SK-N-SH (cell line): ENCODE data around the gene PSMD6. TPM values are rescaled to one million over a fixed set of nuclear protein-coding genes. Genes with fewer than 3 reads are reported as not detected.

Experiments used
- CTCF ChIA-PET: fragments of 300-600, 350-600 bp; formaldehyde crosslinking; extraction: SDS; loops from one replicate; lab custom pipeline; 2021; lab: Yijun Ruan, JAX
- POLR2A ChIA-PET: fragments of 350-600 bp; sonication (Branson Sonifier 250); formaldehyde crosslinking; extraction: SDS; loops from one replicate; lab custom pipeline; 2020; ENCODE audit warnings: antibody characterized with exemption, inconsistent platforms; lab: Yijun Ruan, JAX
- DNase-seq: peaks from one replicate; pipeline ENCODE4 v3.0.0; 2012
- H2AFZ ChIP-seq: fragments of 200-600 bp; sonication (generic); 2 replicates; pipeline ENCODE4 v1.8.1; 2016; ENCODE audit warnings: antibody characterized with exemption, mild to moderate bottlenecking, low read depth
- H3F3A ChIP-seq: fragments of 200-600 bp; sonication (generic); replicated peaks from 2 replicates; pipeline ENCODE3; 2016; ENCODE audit warnings: antibody characterized with exemption, mild to moderate bottlenecking; ENCODE audit not compliant: insufficient read depth
- H3K27ac ChIP-seq, 2 experiments: fragments of 200-500 bp in 1 of 2; fragments of 200-600 bp in 1 of 2; sonication (Bioruptor generic) in 1 of 2; sonication (generic), shearing (Covaris generic) in 1 of 2; 2 replicates each; pipeline versions ENCODE4 v1.5.1 to v1.6.1; 2014 to 2016; ENCODE audit warnings: low read depth in 2 of 2, inconsistent platforms in 1 of 2, low read length in 1 of 2, mild to moderate bottlenecking in 1 of 2, mixed read lengths in 1 of 2
- H3K27me3 ChIP-seq: fragments of 200-600 bp; sonication (generic), shearing (Covaris generic); 2 replicates; pipeline ENCODE4 v1.6.1; 2016; ENCODE audit warnings: mixed run types; ENCODE audit not compliant: insufficient read depth
- H3K36me3 ChIP-seq, 2 experiments: fragments of 200-500 bp in 1 of 2; fragments of 200-600 bp in 1 of 2; sonication (Bioruptor generic) in 1 of 2; sonication (generic) in 1 of 2; replicated peaks in 1 of 2; 2 replicates each; pipeline versions ENCODE3 to v1.5.1; 2014 to 2016; ENCODE audit warnings: low read length in 1 of 2, mild to moderate bottlenecking in 1 of 2; ENCODE audit not compliant: insufficient read depth in 2 of 2, control insufficient read depth in 1 of 2
- H3K4me1 ChIP-seq, 2 experiments: fragments of 200-500 bp in 1 of 2; fragments of 200-600 bp in 1 of 2; sonication (Bioruptor generic) in 1 of 2; sonication (generic), shearing (Covaris generic) in 1 of 2; 2 replicates each; pipeline versions ENCODE4 v1.5.1 to v1.6.1; 2014 to 2016; ENCODE audit warnings: low read depth in 1 of 2, low read length in 1 of 2, mixed run types in 1 of 2; ENCODE audit not compliant: insufficient read depth in 2 of 2, control insufficient read depth in 1 of 2
- H3K4me2 ChIP-seq: fragments of 200-600 bp; sonication (generic), shearing (Covaris generic); 2 replicates; pipeline ENCODE4 v1.6.1; 2017; ENCODE audit warnings: mixed run types
- H3K4me3 ChIP-seq, 2 experiments: fragments of 200-500 bp in 1 of 2; fragments of 200-600 bp in 1 of 2; sonication (Bioruptor generic) in 1 of 2; sonication (generic), shearing (Covaris generic) in 1 of 2; 2 replicates each; pipeline versions ENCODE4 v1.5.1 to v1.8.1; 2014 to 2016; ENCODE audit warnings: low read depth in 2 of 2, inconsistent platforms in 1 of 2, low read length in 1 of 2, mild to moderate bottlenecking in 1 of 2, mixed read lengths in 1 of 2, moderate library complexity in 1 of 2
- H3K79me2 ChIP-seq: fragments of 200-600 bp; sonication (generic); 2 replicates; pipeline ENCODE4 v1.8.1; 2017; ENCODE audit warnings: mild to moderate bottlenecking; ENCODE audit not compliant: insufficient read depth
- H3K9ac ChIP-seq: fragments of 200-600 bp; sonication (generic); 2 replicates; pipeline ENCODE4 v1.6.1; 2017; ENCODE audit warnings: mixed run types
- H3K9me2 ChIP-seq: fragments of 200-600 bp; sonication (generic); 2 replicates; pipeline ENCODE4 v1.6.1; 2017; ENCODE audit warnings: mixed run types
- H3K9me3 ChIP-seq: fragments of 200-600 bp; sonication (generic); 2 replicates; pipeline ENCODE4 v1.6.1; 2017; ENCODE audit warnings: mixed run types, mild to moderate bottlenecking, moderate library complexity
- H4K20me1 ChIP-seq: fragments of 200-600 bp; sonication (generic); 2 replicates; pipeline ENCODE4 v1.6.1; 2017; ENCODE audit warnings: mild to moderate bottlenecking, mixed run types; ENCODE audit not compliant: insufficient read depth
- CHD2 ChIP-seq: fragments of 150-350 bp; IDR thresholded peaks from 2 replicates; pipeline ENCODE4 v1.6.1; 2018; ENCODE audit warnings: low read length; ENCODE audit not compliant: partially characterized antibody
- ELF1 ChIP-seq: IDR thresholded peaks from 2 replicates; pipeline ENCODE4 v1.4.0; 2012
- EP300 ChIP-seq, 2 experiments: IDR thresholded peaks; 2 replicates each; pipeline versions ENCODE4 v1.4.0 to v1.6.1; 2012; ENCODE audit warnings: borderline replicate concordance in 1 of 2, low read depth in 1 of 2, low read length in 1 of 2
- EZH2phosphoT487 ChIP-seq: fragments of 200-600 bp; sonication (generic); IDR thresholded peaks from 2 replicates; pipeline ENCODE4 v1.6.1; 2017; ENCODE audit warnings: low read depth, mixed run types, mild to moderate bottlenecking, antibody characterized with exemption, moderate library complexity, borderline replicate concordance
- FOXM1 ChIP-seq: IDR thresholded peaks from 2 replicates; pipeline ENCODE4 v1.4.0; 2012; ENCODE audit warnings: low read depth, mild to moderate bottlenecking
- GABPA ChIP-seq: IDR thresholded peaks from 2 replicates; pipeline ENCODE4 v1.4.0; 2012; ENCODE audit warnings: low read depth, mild to moderate bottlenecking
- GATA2 ChIP-seq: sonication (generic); formaldehyde crosslinking; IDR thresholded peaks from 2 replicates; pipeline ENCODE4 v1.5.0; 2020; ENCODE audit warnings: mild to moderate bottlenecking, missing genetic modification reagents
- MXI1 ChIP-seq: IDR thresholded peaks from 2 replicates; pipeline ENCODE4 v1.6.1; 2012; ENCODE audit warnings: mild to moderate bottlenecking, low read depth, low read length, improper control_type of control experiment
- SMC3 ChIP-seq: IDR thresholded peaks from 2 replicates; pipeline ENCODE4 v1.6.1; 2012; ENCODE audit warnings: low read depth, low read length, improper control_type of control experiment
- TCF12 ChIP-seq: IDR thresholded peaks from 2 replicates; pipeline ENCODE4 v1.4.0; 2012
- YY1 ChIP-seq: IDR thresholded peaks from 2 replicates; pipeline ENCODE4 v1.4.0; 2012; ENCODE audit warnings: low read depth, mild to moderate bottlenecking
- WGBS: methylation state at CpG from one replicate; pipeline ENCODE4 v1.1.6; 2017; ENCODE audit warnings: low lambda C conversion rate; 5-methylcytosine and 5-hydroxymethylcytosine counted together
- polyA plus RNA-seq, 3 experiments: library from polyadenylated mRNA; depleted of rRNA; stranded (reverse); fragments of >200 nt; gene quantifications; 2 replicates each; pipeline ENCODE4 v1.2.3, GENCODE V29; 2012
- TF ChIP-seq, protein P1 (sequence below): fragments of 200-600 bp; sonication (generic); IDR thresholded peaks from 2 replicates; pipeline ENCODE4 v1.6.1; 2017; ENCODE audit warnings: antibody characterized with exemption, mild to moderate bottlenecking, moderate library complexity
- TF ChIP-seq, protein P2 (sequence below): IDR thresholded peaks from 2 replicates; pipeline ENCODE4 v1.6.1; 2012; ENCODE audit warnings: mild to moderate bottlenecking, low read depth, low read length, moderate library complexity
- TF ChIP-seq, protein P3 (sequence below): fragments of 150-350 bp; IDR thresholded peaks from 2 replicates; pipeline ENCODE4 v1.6.1; 2016; ENCODE audit warnings: mild to moderate bottlenecking, low read depth, low read length
- TF ChIP-seq, protein P4 (sequence below): IDR thresholded peaks from 2 replicates; pipeline ENCODE4 v1.4.0; 2012; ENCODE audit warnings: low read depth

The PSMD6 gene
- polyA plus RNA-seq, 1 of the 3 experiments (the other 2 are of a cell fraction): 90.3 TPM

DNA sequence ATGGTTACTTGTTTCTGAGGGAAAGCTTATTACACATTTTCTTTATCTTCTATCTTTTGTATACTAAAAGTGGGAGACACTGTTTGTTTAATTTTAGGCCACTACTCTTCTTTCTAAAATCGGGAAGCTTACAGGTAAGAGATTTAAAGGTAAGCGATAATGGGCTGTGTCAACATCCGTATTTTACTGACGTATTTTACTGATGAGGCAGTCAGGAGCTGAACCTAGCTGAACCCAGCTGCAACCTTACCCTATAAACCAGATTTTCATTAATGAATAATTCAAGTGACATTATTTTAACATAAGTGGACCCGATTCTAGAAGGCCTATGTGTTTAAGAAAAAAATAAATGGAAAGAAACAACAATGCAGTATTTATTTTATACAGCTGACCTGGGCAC, 13.1 kb downstream of the PSMD6 start (continued):
- TF ChIP-seq ELF1: no peak
- TF ChIP-seq EZH2phosphoT487: no peak
- TF ChIP-seq, protein P1, sequence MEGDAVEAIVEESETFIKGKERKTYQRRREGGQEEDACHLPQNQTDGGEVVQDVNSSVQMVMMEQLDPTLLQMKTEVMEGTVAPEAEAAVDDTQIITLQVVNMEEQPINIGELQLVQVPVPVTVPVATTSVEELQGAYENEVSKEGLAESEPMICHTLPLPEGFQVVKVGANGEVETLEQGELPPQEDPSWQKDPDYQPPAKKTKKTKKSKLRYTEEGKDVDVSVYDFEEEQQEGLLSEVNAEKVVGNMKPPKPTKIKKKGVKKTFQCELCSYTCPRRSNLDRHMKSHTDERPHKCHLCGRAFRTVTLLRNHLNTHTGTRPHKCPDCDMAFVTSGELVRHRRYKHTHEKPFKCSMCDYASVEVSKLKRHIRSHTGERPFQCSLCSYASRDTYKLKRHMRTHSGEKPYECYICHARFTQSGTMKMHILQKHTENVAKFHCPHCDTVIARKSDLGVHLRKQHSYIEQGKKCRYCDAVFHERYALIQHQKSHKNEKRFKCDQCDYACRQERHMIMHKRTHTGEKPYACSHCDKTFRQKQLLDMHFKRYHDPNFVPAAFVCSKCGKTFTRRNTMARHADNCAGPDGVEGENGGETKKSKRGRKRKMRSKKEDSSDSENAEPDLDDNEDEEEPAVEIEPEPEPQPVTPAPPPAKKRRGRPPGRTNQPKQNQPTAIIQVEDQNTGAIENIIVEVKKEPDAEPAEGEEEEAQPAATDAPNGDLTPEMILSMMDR: no peak
- no peak for TF ChIP-seq CHD2
- TF ChIP-seq, all 33 proteins: peak for 0

DNA sequence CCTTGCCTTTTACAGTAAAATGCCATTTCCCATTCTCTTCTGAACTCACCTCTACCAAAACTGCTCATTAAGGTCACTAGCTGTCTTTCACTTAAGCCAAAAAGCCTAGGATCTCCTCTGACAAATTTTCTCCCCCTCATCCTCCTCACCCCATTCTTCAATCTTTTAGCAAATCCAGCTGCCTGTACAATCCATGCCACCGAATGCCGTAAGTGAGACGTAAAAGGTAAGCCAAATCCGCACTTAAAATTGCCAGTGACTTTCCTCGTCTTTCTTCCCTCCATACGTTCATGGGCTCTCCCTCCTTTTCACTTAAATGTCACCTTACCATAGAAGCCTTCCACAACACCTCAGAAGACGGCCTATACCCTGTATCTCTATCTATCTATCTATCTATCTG, 13.8 kb downstream of the PSMD6 start:
- peaks cover 32% of the 10 kb centered on the region for H4K20me1 ChIP-seq

More for the DNA sequence above, 13.8 kb downstream of the PSMD6 start:
- Histone ChIP-seq H3F3A (peaks cover 20% of the 10 kb centered on the region), H3K27ac (no peak overlapping the region), H3K4me2 (no peak overlapping the region), H2AFZ (no peak overlapping the region), H3K4me1 (no peaks in the 10 kb centered on the region), H3K79me2 (peaks cover 36% of the 10 kb centered on the region), H3K36me3 (peaks cover 95 to 99% of the 10 kb centered on the region in 2 experiments), H3K9me3 (no peaks in the 10 kb centered on the region), H3K9ac (no peak overlapping the region), H3K9me2 (no peaks in the 10 kb centered on the region), H3K4me3 (no peak overlapping the region), H3K27me3 (no peaks in the 10 kb centered on the region)
- CTCF ChIA-PET: interaction anchor here (1.0 to 3.1 kb wide), 5 partner anchors 12 to 48 kb away, joined by 3 to 22 read pairs (median 3); no protein-coding TSS in a partner anchor
- POLR2A ChIA-PET: no interaction called here
- no peak for DNase-seq
- WGBS: 93% methylated on average over 7 of the region's 7 CpGs
- TF ChIP-seq GABPA: no peak
- no peak for TF ChIP-seq ELF1
- no peak for TF ChIP-seq MXI1
- TF ChIP-seq, protein P2, sequence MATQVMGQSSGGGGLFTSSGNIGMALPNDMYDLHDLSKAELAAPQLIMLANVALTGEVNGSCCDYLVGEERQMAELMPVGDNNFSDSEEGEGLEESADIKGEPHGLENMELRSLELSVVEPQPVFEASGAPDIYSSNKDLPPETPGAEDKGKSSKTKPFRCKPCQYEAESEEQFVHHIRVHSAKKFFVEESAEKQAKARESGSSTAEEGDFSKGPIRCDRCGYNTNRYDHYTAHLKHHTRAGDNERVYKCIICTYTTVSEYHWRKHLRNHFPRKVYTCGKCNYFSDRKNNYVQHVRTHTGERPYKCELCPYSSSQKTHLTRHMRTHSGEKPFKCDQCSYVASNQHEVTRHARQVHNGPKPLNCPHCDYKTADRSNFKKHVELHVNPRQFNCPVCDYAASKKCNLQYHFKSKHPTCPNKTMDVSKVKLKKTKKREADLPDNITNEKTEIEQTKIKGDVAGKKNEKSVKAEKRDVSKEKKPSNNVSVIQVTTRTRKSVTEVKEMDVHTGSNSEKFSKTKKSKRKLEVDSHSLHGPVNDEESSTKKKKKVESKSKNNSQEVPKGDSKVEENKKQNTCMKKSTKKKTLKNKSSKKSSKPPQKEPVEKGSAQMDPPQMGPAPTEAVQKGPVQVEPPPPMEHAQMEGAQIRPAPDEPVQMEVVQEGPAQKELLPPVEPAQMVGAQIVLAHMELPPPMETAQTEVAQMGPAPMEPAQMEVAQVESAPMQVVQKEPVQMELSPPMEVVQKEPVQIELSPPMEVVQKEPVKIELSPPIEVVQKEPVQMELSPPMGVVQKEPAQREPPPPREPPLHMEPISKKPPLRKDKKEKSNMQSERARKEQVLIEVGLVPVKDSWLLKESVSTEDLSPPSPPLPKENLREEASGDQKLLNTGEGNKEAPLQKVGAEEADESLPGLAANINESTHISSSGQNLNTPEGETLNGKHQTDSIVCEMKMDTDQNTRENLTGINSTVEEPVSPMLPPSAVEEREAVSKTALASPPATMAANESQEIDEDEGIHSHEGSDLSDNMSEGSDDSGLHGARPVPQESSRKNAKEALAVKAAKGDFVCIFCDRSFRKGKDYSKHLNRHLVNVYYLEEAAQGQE: no peak
- no peak for TF ChIP-seq SMC3
- TF ChIP-seq, protein P3, sequence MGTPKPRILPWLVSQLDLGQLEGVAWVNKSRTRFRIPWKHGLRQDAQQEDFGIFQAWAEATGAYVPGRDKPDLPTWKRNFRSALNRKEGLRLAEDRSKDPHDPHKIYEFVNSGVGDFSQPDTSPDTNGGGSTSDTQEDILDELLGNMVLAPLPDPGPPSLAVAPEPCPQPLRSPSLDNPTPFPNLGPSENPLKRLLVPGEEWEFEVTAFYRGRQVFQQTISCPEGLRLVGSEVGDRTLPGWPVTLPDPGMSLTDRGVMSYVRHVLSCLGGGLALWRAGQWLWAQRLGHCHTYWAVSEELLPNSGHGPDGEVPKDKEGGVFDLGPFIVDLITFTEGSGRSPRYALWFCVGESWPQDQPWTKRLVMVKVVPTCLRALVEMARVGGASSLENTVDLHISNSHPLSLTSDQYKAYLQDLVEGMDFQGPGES: no peak
- TF ChIP-seq, protein P4, sequence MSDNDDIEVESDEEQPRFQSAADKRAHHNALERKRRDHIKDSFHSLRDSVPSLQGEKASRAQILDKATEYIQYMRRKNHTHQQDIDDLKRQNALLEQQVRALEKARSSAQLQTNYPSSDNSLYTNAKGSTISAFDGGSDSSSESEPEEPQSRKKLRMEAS: no peak
- TF ChIP-seq, protein P1: no peak
- no peak for TF ChIP-seq YY1
- TF ChIP-seq FOXM1: no peak
- TF ChIP-seq GATA2 (CRISPR knock-in tag): no peak
- TF ChIP-seq TCF12: no peak
- TF ChIP-seq EP300 (IDR thresholded peaks at IDR 0.05; ENCODE audit: borderline replicate concordance in 1 of 2, low read depth in 1 of 2, low read length in 1 of 2): no peak
